Measurements from ENCODE around the gene TREH.
"Not testable (repeated sequence)": the region's sequence is repeated elsewhere in the genome, so short reads cannot be mapped to it uniquely, and the experiment has no call there.

TREH gene

GRCh38 chr11:118696673-118697226 is 17.3 kb upstream of the TREH start:
- DNase-seq (ENCODE audit: low read depth), result no peak

GRCh38 chr11:118694771-118695170 is 15.3 kb upstream of the TREH start:
- no peak for DNase-seq (ENCODE audit: low read depth)

GRCh38 chr11:118694185-118694584 is 14.7 kb upstream of the TREH start:
- DNase-seq (ENCODE audit: low read depth), result no peak

DNA sequence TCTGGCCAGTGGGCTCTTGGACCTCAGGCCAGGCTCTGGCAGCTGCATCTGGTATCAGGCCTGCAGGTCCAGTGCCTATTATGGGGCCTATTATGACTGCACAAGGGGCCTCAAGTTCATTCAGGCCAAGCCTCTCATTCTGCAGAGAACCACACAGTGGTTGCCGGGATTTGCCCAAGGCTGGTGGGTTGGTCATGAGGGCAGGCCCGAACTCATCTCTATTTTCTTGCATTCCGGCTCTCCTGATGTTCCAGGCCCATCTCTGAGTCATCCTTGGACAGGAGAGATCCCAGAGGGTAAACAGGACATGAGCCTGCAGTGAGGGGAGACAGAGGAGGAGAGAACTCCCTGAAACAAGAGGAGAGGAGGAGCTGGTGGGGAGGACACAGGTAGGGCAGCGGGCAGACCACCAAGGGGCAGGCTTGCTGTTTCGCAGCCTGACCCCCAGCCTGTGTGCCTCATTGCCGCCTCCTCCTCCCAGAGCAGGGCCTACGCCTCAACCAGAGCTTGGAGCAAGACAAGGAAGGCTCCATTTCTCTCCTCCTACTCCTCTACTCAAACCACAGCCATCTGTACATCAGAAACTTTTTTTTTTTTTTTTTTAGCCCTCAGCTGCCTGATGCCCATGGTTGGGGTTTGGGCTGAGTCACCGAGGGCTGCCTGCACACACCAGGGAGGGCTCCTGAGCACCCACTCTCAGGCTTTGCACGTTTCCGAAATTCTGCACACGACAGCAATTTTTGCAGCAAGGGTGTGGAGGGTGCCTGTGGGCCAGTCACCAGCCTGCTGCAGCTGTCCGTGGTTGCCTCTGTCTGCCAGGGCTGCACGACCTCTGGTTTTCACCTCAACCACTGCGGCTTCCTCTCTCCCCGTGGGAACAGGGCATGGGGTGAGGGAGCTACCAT is 12.7 kb upstream of the TREH start:
- peak; percentile 28 for DNase-seq (ENCODE audit: low read depth)

DNA sequence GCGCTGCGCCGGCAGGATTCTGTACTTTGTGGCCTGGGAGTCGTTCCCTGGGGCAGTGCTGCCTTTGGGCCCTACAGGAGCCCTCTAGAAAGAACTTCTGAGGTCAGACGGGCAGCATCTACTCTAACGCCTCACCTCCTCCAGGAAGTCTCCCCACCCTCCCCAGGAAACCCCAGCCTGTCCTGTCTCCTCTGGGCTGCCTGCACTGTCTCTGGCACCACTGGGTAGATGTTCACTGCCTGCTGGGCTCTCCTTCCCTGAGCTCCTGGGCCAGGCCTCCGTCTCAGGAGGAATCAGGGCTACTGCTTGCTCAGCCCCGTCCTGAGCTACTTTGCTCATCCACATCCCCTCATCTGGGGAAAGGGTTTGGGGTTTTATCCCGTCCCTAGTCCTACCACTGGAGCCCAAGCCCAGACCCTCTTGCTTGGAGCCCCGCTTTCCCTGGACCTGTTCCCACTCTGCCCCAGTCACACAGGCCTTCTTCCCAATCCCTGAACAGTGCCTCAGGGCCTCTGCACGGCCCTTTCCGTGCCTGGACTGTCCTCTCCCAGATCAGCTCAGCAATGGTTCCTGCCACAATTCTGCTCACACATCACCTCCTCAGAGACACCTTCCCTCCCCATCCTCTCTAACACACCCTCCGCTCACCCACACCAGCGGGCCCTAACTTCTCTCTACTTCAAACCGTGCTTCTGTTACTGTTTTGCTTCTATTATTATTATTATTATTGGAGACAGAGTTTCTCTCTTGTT is 11.3 kb upstream of the TREH start:
- no peak for DNase-seq (ENCODE audit: low read depth)

GRCh38 chr11:118689852-118690552 is 10.6 kb upstream of the TREH start:
- DNase-seq (ENCODE audit: low read depth), result peak; percentile 60

DNA sequence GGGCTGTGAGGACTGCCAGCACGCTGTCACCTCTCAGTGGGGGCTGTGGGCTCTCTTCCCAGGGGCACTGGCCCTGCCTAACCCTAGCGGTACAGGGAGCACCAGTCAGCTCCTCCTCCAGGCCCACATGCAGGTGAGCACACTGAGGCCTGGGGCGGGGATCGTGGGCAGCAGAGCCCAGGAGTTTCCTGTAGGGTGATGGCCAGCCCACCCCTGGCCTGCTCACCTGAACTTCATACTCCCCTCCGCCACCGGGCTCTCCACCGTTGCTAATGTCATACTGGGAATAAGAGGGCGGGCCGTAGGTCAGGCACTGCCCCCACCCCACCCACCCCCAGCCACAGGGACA is 10.0 kb upstream of the TREH start:
- DNase-seq (ENCODE audit: low read depth), result no peak

DNA sequence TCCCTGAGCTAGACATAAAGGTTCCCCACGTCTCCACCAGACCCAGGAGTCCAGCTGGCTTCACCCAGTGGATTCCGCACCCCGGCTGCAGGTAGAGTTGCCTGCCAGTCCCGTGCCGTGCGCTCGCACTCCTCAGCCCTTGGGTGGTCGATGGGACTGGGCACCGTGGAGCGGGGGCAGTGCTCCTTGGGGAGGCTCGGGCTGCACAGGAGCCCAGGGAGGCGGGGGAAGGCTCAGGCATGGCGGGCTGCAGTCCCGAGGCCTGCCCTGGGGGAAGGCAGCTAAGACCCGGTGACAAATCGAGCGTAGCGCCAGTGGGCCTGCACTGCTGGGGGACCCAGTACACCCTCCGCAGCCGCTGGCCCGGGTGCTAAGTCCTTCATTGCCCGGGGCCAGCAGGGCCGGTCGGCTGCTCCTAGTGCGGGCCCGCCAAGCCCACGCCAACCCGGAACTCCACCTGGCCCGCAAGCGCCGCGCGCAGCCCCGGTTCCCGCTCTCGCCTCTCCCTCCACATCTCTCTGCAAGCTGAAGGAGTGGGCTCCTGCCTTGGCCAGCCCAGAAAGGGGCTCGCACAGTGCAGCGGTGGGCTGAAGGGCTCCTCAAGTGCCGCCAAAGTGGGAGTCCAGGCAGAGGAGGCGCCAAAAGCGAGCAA is 9.5 kb upstream of the TREH start:
- DNase-seq (ENCODE audit: low read depth), result no peak

- DNase-seq (ENCODE audit: low read depth), result not testable (repeated sequence)
Measured at GRCh38 chr11:118688339-118688738, 8.9 kb upstream of the TREH start.

GRCh38 chr11:118687906-118688305 is 8.5 kb upstream of the TREH start:
- no peak for DNase-seq (ENCODE audit: low read depth)

DNA sequence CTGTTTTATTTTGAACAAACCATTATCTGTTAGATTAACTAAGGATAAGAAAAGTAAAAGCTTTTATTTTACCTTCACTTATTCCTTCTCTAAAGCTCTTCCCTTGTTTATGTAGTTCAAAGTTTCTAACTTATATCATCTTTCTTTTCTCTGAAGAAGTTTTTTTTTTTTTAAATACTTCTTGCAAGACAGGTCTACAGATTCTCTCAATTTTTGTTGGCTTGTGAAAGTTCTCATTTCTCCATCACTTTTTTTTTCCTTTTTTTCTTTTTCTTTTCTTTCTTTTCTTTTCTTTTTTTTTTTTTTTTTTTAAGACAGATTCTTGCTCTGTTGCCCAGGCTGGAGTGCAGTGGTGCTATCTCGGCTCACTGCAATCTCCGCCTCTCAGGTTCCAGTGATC is 4.7 kb upstream of the TREH start:
- DNase-seq (ENCODE audit: low read depth), result no peak

DNA sequence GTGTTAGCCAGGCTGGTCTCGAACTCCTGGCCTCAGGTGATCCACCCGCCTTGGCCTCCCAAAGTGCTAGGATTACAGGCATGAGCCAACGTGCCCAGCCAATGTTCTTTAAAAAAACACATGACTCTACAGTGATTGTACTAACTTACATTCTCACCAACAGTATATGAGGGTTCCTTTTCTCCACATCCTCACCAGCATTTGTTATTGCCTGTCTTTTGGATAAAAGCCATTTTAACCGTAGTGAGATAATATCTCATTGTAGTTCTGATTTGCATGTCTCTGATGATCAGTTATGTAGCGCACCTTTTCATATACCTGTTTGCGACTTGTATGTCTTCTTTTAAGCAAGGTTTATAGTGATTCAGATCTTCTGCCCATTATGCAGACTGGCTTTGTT is 3.5 kb upstream of the TREH start:
- DNase-seq (ENCODE audit: low read depth), result not testable (repeated sequence)

- no peak for DNase-seq (ENCODE audit: low read depth)
Measured at GRCh38 chr11:118682372-118682771, 2.9 kb upstream of the TREH start.

- DNase-seq (ENCODE audit: low read depth), result not testable (repeated sequence)
Measured at GRCh38 chr11:118678908-118679307, 542 bp downstream of the TREH start.

- DNase-seq (ENCODE audit: low read depth), result no peak
Measured at GRCh38 chr11:118677977-118678376, 1.5 kb downstream of the TREH start.

DNA sequence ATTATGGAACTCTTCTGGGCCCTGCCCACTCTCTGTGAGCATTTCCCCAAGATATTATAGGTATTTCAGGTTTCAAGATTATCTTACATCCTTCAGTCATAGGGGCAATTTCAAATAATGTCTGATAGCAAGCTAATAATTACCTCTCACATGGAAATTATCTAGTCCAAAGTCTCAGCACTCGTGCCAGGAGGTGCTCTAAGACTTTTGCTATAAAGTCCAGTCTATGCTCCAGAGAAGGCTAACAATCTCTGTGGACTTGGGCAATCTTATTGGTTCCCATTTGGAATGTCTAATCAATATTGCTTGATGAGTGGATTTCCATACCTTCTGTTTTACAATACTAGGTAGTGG is 5.4 kb downstream of the TREH start:
- no peak for DNase-seq (ENCODE audit: low read depth)

DNA sequence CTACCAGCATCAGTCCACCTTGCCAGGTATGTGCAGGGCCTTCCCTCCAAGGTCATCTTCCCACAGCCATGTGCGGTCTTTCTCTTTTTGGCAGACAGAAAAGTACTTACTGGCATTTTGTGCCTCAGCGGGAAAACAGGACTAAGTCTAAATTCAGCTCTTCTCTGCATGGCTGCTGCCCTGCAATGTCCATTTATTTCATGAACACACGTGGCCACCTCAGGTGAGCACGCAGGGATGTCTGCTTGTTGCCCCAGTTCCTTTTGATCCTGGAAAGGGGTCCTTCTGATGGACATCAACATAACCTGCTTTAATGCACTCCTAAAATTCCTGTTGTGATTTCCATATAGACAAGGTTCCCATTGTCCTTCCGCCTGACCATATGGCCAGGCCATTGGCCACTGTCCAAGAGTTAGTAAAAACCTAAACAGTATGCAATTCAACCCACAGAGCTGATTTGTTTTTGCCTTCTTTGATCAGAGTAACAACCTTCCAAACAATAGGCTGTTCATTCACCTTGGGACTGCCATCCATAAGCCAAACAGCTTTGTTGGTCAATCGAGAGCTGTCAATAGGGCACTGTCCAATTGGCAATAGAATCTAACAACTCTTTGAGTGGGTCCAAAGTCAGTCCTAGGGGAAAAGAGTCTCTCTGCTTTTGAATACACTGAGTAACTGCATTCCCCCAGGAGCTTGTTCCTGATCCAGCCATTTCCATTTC is 5.9 kb downstream of the TREH start:
- DNase-seq (ENCODE audit: low read depth), result no peak

- no peak for DNase-seq (ENCODE audit: low read depth)
Measured at GRCh38 chr11:118672846-118673245, 6.6 kb downstream of the TREH start.

- DNase-seq (ENCODE audit: low read depth), result no peak
Measured at GRCh38 chr11:118671254-118671653, 8.2 kb downstream of the TREH start.

- no peak for DNase-seq (ENCODE audit: low read depth)
Measured at GRCh38 chr11:118670063-118670462, 9.4 kb downstream of the TREH start.

DNA sequence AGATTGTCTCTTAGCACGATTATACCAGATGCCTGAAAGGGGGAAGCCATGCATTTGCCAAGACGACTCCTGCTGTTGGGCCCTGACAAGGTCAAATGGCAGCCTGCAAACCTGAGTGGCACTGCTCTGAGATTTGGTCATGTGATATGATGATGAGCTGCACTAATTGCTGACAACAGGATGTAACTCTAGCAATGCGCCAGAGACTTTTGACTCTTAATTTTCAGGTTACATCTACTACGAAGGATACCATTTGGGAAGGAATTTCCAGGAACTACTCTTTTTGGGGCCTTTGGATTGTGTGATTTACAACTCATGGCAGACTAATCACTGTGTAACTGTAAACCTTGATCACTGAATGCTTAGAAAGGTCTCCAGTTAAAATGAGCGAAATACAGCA is 13.1 kb downstream of the TREH start:
- DNase-seq (ENCODE audit: low read depth), result no peak

All from stimulated activated CD8-positive, alpha-beta memory T cell treated with anti-CD3 and anti-CD28 coated beads, Interleukin-7, amount 100 ng/mL, for 24 hours (primary cell).